HG03135 (cell line): ENCODE measurements around the gene PXMP2.

ENCODE experiments used
- ATAC-seq: cut with Tn5 transposase; IDR thresholded peaks from one replicate; pipeline ENCODE4 v1.9.1; 2021; ENCODE audit warnings: mild to moderate bottlenecking, moderate library complexity; ENCODE audit not compliant: unreplicated experiment

Gene PXMP2

GRCh38 chr12:132720606-132721345, 33.4 kb downstream of the PXMP2 start:
- no peak for ATAC-seq

GRCh38 chr12:132723015-132723763, 35.8 kb downstream of the PXMP2 start:
- no peak for ATAC-seq

- ATAC-seq, result no peak
Measured at GRCh38 chr12:132723764-132724140, 36.4 kb downstream of the PXMP2 start.

DNA sequence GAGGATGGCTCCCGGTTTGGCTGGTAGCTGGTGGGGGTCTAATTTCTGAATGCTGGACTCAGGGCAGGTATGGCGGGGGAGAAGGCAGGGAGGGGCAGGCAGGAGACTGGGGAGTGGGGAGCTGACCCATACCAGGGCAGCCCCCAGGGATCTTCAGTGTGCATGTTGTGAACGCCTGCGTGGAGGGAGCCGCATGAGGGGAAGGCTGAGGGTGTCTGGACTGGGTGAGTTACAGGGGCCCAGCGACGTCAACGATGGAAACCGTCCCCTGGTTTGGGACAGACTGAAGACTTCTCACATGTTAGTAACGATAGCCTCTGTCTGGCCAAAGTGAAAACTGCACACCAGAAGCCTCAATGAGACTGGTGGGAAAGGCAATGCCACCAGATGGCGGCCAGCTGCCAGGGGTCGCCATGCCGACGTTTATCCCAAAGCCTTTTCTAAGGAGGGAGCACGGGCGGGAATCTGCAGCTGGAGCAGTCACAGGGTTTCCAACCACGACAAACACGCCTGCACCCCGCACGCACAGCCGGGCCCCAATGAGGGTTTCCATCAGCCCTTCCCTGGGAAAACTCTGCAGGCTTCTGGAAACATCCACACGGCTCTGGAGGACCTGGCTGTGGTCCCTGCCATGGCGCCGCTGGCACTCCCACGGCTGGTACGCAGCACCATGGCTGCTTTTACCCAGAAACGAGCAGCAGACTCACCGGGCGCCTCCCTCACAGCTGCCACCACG, 37.3 kb downstream of the PXMP2 start:
- ATAC-seq, result no peak

GRCh38 chr12:132726386-132726785, 39.0 kb downstream of the PXMP2 start:
- no peak for ATAC-seq

GRCh38 chr12:132727091-132727794, 39.9 kb downstream of the PXMP2 start:
- no peak for ATAC-seq

DNA sequence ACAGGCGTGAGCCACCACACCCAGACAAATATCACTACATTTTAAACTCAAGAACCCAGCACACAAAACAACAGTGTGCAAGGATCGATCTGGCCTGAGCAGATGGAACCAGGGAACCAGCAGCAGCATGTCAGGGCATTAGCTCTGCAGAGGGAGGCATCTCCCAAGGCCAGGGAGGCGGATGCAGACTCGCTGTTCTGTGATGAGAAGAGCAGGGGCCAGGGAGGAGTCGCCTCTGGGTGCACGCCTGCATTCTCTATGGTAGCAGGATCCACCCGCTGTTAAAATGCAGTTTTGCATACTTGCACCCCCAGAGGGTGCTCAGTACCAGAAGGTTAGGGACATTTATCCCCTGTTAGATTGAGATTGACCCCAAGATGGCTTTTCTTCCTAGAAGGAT, 41.1 kb downstream of the PXMP2 start:
- ATAC-seq, result no peak

- ATAC-seq, result no peak
Measured at GRCh38 chr12:132729541-132730320, 42.3 kb downstream of the PXMP2 start.

- ATAC-seq, result no peak
Measured at GRCh38 chr12:132730353-132730752, 43.0 kb downstream of the PXMP2 start.

DNA sequence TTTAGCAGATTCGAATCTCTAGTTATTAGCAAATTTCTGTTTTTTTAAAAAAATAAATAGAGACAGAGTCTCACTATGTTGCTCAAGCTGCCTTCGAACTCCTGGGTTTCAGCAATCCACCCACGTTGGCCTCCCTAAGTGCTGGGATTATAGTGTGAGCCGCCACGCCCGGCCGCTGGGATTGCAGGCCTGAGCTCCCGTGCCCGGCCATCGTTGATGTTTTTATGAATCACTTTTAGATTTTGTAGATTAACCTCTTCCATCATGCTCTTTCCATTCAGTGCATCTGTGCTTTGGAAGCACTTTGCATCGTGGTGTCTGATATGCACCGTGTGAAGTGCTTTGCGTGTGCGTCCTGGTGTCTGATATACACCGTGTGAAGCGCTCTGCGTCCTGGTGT, 44.2 kb downstream of the PXMP2 start:
- no peak for ATAC-seq

- ATAC-seq, result no peak
Measured at GRCh38 chr12:132734206-132734605, 46.8 kb downstream of the PXMP2 start.

- ATAC-seq, result no peak
Measured at GRCh38 chr12:132735496-132735895, 48.1 kb downstream of the PXMP2 start.

GRCh38 chr12:132736378-132736777, 49.0 kb downstream of the PXMP2 start:
- ATAC-seq, result no peak

- no peak for ATAC-seq
Measured at GRCh38 chr12:132736913-132737312, 49.5 kb downstream of the PXMP2 start.

GRCh38 chr12:132739600-132740312, 52.4 kb downstream of the PXMP2 start:
- ATAC-seq, result no peak

DNA sequence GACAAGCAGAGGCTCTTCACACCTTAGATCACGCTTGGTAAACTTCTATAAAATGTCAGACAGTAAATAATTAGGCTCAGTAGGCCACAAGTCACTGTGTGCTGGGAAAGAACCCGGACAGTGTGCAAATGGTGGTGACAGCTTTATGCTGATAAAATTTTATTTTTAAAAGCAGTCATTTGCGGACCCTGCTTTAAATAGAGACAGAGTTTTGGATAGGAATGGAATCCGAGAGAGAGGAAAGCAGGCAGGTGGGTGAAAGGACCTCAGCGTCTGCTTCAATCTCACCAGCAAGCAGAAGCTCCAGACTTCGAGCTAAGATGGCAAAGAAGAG, 52.9 kb downstream of the PXMP2 start:
- no peak for ATAC-seq

DNA sequence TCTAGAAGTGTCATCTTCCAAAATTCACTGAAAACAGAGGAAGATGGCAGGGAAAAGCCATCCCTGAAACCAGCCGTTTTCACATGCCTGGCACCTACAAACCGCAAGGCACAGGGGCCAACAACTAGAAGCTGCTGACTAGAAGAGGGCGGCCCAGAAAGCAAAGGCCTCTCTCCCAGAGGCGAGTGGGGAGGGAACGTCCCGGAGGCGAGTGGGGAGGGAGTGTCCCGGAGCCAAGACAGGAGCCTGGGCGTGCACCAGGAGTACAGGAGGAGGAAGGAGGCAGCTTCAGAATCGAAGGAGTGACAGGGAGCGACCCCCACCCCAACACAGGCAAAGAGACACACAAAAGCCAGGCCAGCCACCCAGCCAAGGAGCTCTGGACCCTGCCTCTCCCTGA, 53.3 kb downstream of the PXMP2 start:
- ATAC-seq, result no peak

- ATAC-seq, result no peak
Measured at GRCh38 chr12:132741620-132742019, 54.2 kb downstream of the PXMP2 start.

GRCh38 chr12:132743831-132744230, 56.4 kb downstream of the PXMP2 start:
- ATAC-seq, result no peak

GRCh38 chr12:132746613-132747012, 59.2 kb downstream of the PXMP2 start:
- ATAC-seq, result no peak
